ENCODE measurements around the gene R3HDM4.

- TF ChIP-seq CEBPB (IDR thresholded peaks at IDR 0.05; ENCODE audit: borderline replicate concordance in 1 of 2, low read depth in 2 of 2, low read length in 2 of 2), result no peak
- TF ChIP-seq TCF12 (IDR thresholded peaks at IDR 0.05; ENCODE audit: low read depth, low read length), result no peak
- TF ChIP-seq POLR2AphosphoS5 (IDR thresholded peaks at IDR 0.05; ENCODE audit: low read length), result no peak
- no peak for TF ChIP-seq IKZF1 (conservative IDR thresholded peaks at IDR 0.05)
- TF ChIP-seq EP300 (IDR thresholded peaks at IDR 0.05; ENCODE audit: borderline replicate concordance in 1 of 2, control insufficient read depth in 1 of 2, low read depth in 2 of 2, low read length in 2 of 2), result no peak
- TF ChIP-seq BCL11A (IDR thresholded peaks at IDR 0.05; ENCODE audit: low read depth, low read length), result no peak
- TF ChIP-seq ELK1 (IDR thresholded peaks at IDR 0.05; ENCODE audit: low read depth, low read length), result no peak
- no peak for TF ChIP-seq CTCF (IDR thresholded peaks at IDR 0.05 in 2 of 3, conservative IDR thresholded peaks at IDR 0.05 in 1 of 3; ENCODE audit: control insufficient read depth in 2 of 3, extremely low read depth in 1 of 3, insufficient read depth in 1 of 3, low read depth in 3 of 3, low read length in 3 of 3)
- no peak for TF ChIP-seq YBX1 (IDR thresholded peaks at IDR 0.05)
- no peak for TF ChIP-seq TAF1 (IDR thresholded peaks at IDR 0.05; ENCODE audit: borderline replicate concordance, low read depth, low read length)
Measured at GRCh38 chr19:924553-925086, 11.6 kb upstream of the R3HDM4 start.

All from GM12878 (cell line).